CD14-positive monocyte (primary cell): ENCODE data around the gene DLGAP1. TPM values are rescaled to one million over a fixed set of nuclear protein-coding genes. Genes with fewer than 3 reads are reported as not detected.

Source experiments
- DNase-seq, 3 donors: peaks; one replicate each; pipeline ENCODE4 v3.0.0-alpha.2; 2011 to 2022
- H2AFZ ChIP-seq: 2 replicates; pipeline ENCODE4 v1.6.0; 2012; ENCODE audit warnings: mild to moderate bottlenecking, low read depth, low read length, inconsistent platforms; ENCODE audit not compliant: insufficient read depth, poor library complexity, severe bottlenecking
- H3K27ac ChIP-seq, 2 donors: 1 replicate in 1 of 2; 2 replicates in 1 of 2; pipeline ENCODE4 v1.5.1; 2012 to 2013; ENCODE audit warnings: low read length in 2 of 2, control low read depth in 1 of 2, inconsistent platforms in 1 of 2, low read depth in 1 of 2, mild to moderate bottlenecking in 1 of 2
- H3K27me3 ChIP-seq, 2 donors: one replicate each; pipeline versions ENCODE4 v1.6.0 to v1.6.1; 2011 to 2013; ENCODE audit warnings: low read length in 2 of 2; ENCODE audit not compliant: control insufficient read depth in 2 of 2, insufficient read depth in 2 of 2
- H3K36me3 ChIP-seq, 2 donors: replicated peaks in 1 of 2; 1 replicate in 1 of 2; 2 replicates in 1 of 2; pipeline versions ENCODE4 v1.5.1 to v1.6.1; 2012 to 2013; ENCODE audit warnings: low read length in 2 of 2, control low read depth in 1 of 2, inconsistent platforms in 1 of 2, mild to moderate bottlenecking in 1 of 2; ENCODE audit not compliant: insufficient read depth in 2 of 2, control insufficient read depth in 1 of 2
- H3K4me1 ChIP-seq, 2 donors: 1 replicate in 1 of 2; 2 replicates in 1 of 2; pipeline versions ENCODE4 v1.5.1 to v1.6.1; 2012 to 2013; ENCODE audit warnings: low read length in 2 of 2, control low read depth in 1 of 2, inconsistent platforms in 1 of 2, mild to moderate bottlenecking in 1 of 2, moderate library complexity in 1 of 2; ENCODE audit not compliant: insufficient read depth in 2 of 2, control insufficient read depth in 1 of 2
- H3K4me2 ChIP-seq: replicated peaks from 2 replicates; pipeline ENCODE3; 2012; ENCODE audit warnings: low read length, moderate library complexity, mild to moderate bottlenecking; ENCODE audit not compliant: poor library complexity, severe bottlenecking; ENCODE audit errors: extremely low read depth
- H3K4me3 ChIP-seq, 3 experiments: fragments of 200-600 bp in 1 of 3; sonication (generic) in 1 of 3; replicated peaks in 1 of 3; 1 replicate in 2 of 3; 2 replicates in 1 of 3; pipeline ENCODE4 v1.5.1; 2011 to 2013; ENCODE audit warnings: low read length in 3 of 3, mild to moderate bottlenecking in 3 of 3, control low read depth in 2 of 3, low read depth in 2 of 3, inconsistent platforms in 1 of 3, moderate library complexity in 1 of 3
- H3K79me2 ChIP-seq: 2 replicates; pipeline ENCODE4 v1.6.0; 2012; ENCODE audit warnings: mild to moderate bottlenecking, control low read depth, inconsistent platforms, low read length, moderate library complexity; ENCODE audit not compliant: insufficient read depth
- H3K9ac ChIP-seq: 2 replicates; pipeline ENCODE4 v1.6.0; 2017; ENCODE audit warnings: low read length, mild to moderate bottlenecking; ENCODE audit not compliant: insufficient read depth, poor library complexity, severe bottlenecking
- H3K9me3 ChIP-seq, 2 donors: replicated peaks in 1 of 2; 1 replicate in 1 of 2; 2 replicates in 1 of 2; pipeline versions ENCODE4 v1.5.1 to v1.6.1; 2012 to 2013; ENCODE audit warnings: low read length in 2 of 2, control low read depth in 1 of 2; ENCODE audit not compliant: control insufficient read depth in 1 of 2, insufficient read depth in 1 of 2
- H4K20me1 ChIP-seq: 2 replicates; pipeline ENCODE4 v1.6.0; 2012; ENCODE audit warnings: mild to moderate bottlenecking, low read length, control low read depth, moderate library complexity; ENCODE audit not compliant: insufficient read depth
- H3K27ac Mint-ChIP-seq, 7 donors: one replicate each; pipeline ENCODE4 v1.8.0; 2020; ENCODE audit warnings: mild to moderate bottlenecking in 7 of 7, mixed read lengths in 7 of 7, moderate library complexity in 6 of 7, inconsistent platforms in 2 of 7
- H3K27me3 Mint-ChIP-seq, 3 donors: one replicate each; pipeline ENCODE4 v1.8.0; 2021 to 2022; ENCODE audit warnings: low read depth in 3 of 3, mild to moderate bottlenecking in 3 of 3, mixed read lengths in 3 of 3, moderate library complexity in 3 of 3, inconsistent platforms in 1 of 3
- H3K36me3 Mint-ChIP-seq, 2 donors: one replicate each; pipeline ENCODE4 v1.8.0; 2020; ENCODE audit warnings: mixed read lengths in 2 of 2, inconsistent platforms in 1 of 2, mild to moderate bottlenecking in 1 of 2
- H3K4me1 Mint-ChIP-seq: one replicate; pipeline ENCODE4 v1.8.0; 2020; ENCODE audit warnings: mild to moderate bottlenecking, mixed read lengths
- H3K4me3 Mint-ChIP-seq, 2 donors: one replicate each; pipeline ENCODE4 v1.8.0; 2020; ENCODE audit warnings: mild to moderate bottlenecking in 2 of 2, mixed read lengths in 2 of 2, moderate library complexity in 1 of 2
- H3K9me3 Mint-ChIP-seq, 7 donors: one replicate each; pipeline ENCODE4 v1.8.0; 2020 to 2022; ENCODE audit warnings: mixed read lengths in 7 of 7, mild to moderate bottlenecking in 6 of 7, moderate library complexity in 6 of 7, inconsistent platforms in 2 of 7
- CTCF ChIP-seq: fragments of 200-600 bp; IDR thresholded peaks from one replicate; pipeline ENCODE4 v1.8.0; 2022; ENCODE audit warnings: antibody characterized with exemption, mild to moderate bottlenecking
- WGBS: methylation state at CpG from one replicate; pipeline ENCODE4 v1.1.5; 2013; ENCODE audit warnings: missing lambda C conversion rate; ENCODE audit not compliant: insufficient coverage; 5-methylcytosine and 5-hydroxymethylcytosine counted together
- intact Hi-C, 2 donors: fragments of 100-400 bp; cut with micrococcal nuclease; formaldehyde crosslinking; loops; one replicate each; pipeline versions ENCODE4 v1.15.0 to v1.15.1; 2023
- polyA plus RNA-seq, 3 donors: library from polyadenylated mRNA; depleted of rRNA in 1 of 3; unstranded in 2 of 3; stranded (reverse) in 1 of 3; fragments of 300-500 nt in 2 of 3; fragments of >200 nt in 1 of 3; fragmentation: Illumina TruSeq in 2 of 3; gene quantifications; 1 replicate in 2 of 3; 2 replicates in 1 of 3; pipeline ENCODE4 v1.2.3, GENCODE V29; 2012 to 2021

DLGAP1 gene
- polyA plus RNA-seq, 3 donors = 0.09 to 0.42 TPM; not detected in 1

GRCh38 chr18:3935305-3935704 lies 519.8 kb downstream of the DLGAP1 start:
- Mint-ChIP-seq H3K36me3 (no peaks in the 10 kb centered on the region), H3K4me1 (no peaks in the 10 kb centered on the region), H3K27ac (no peak overlapping the region), H3K4me3 (no peak overlapping the region), H3K27me3 (peaks cover 0 to 2% (median 0%) of the 10 kb centered on the region in 3 donors), H3K9me3 (peaks cover 0 to 11% (median 8%) of the 10 kb centered on the region in 7 donors)
- H3K27ac ChIP-seq = no peak overlapping the region
- H3K4me2 ChIP-seq = no peak overlapping the region
- no peak overlapping the region for H2AFZ ChIP-seq
- intact Hi-C loops = no loop called here
- no peak overlapping the region for H3K9ac ChIP-seq
- no peaks in the 10 kb centered on the region for H3K27me3 ChIP-seq
- no CpG with 5 or more reads among the region's 1 CpG for WGBS
- no peak for TF ChIP-seq CTCF
- H3K4me1 ChIP-seq = no peaks in the 10 kb centered on the region
- H3K36me3 ChIP-seq = no peaks in the 10 kb centered on the region
- no peaks in the 10 kb centered on the region for H3K79me2 ChIP-seq
- no peak overlapping the region for H3K4me3 ChIP-seq
- peaks cover 0 to 7% of the 10 kb centered on the region in 2 donors for H3K9me3 ChIP-seq
- DNase-seq = no peak
- H4K20me1 ChIP-seq = no peaks in the 10 kb centered on the region

- no peak for TF ChIP-seq CTCF
- Mint-ChIP-seq H3K9me3 (peaks cover 0 to 3% (median 0%) of the 10 kb centered on the region in 7 donors), H3K27me3 (peaks cover 0 to 4% (median 0%) of the 10 kb centered on the region in 3 donors), H3K36me3 (no peaks in the 10 kb centered on the region), H3K27ac (no peak overlapping the region), H3K4me1 (no peaks in the 10 kb centered on the region), H3K4me3 (no peak overlapping the region)
- H3K79me2 ChIP-seq = no peaks in the 10 kb centered on the region
- H3K27me3 ChIP-seq = no peaks in the 10 kb centered on the region
- no peak for DNase-seq
- H3K4me1 ChIP-seq = no peaks in the 10 kb centered on the region
- intact Hi-C loops = no loop called here
- H3K4me3 ChIP-seq = no peak overlapping the region
- H3K9me3 ChIP-seq = no peaks in the 10 kb centered on the region
- no peaks in the 10 kb centered on the region for H4K20me1 ChIP-seq
- H3K27ac ChIP-seq = no peak overlapping the region
- no peak overlapping the region for H3K4me2 ChIP-seq
- no peak overlapping the region for H3K9ac ChIP-seq
- H3K36me3 ChIP-seq = no peaks in the 10 kb centered on the region
- WGBS = 91% methylated on average over 1 of the region's 4 CpGs
- no peak overlapping the region for H2AFZ ChIP-seq
These were observed 522.8 kb downstream of the DLGAP1 start for GRCh38 chr18:3932276-3932675.
